ENCODE measurements around the gene DDX5.
"Not testable (repeated sequence)": the region's sequence is repeated elsewhere in the genome, so short reads cannot be mapped to it uniquely, and the experiment has no call there.

Gene DDX5

GRCh38 chr17:64491034-64491860 is 14.8 kb downstream of the DDX5 start:
- peak; percentile 46 to 70 for ATAC-seq

- no peak for ATAC-seq
These were observed 17.8 kb downstream of the DDX5 start for GRCh38 chr17:64488301-64488700.

- no peak for ATAC-seq
These were observed 21.7 kb downstream of the DDX5 start for GRCh38 chr17:64484380-64484779.

GRCh38 chr17:64480951-64481350 is 25.1 kb downstream of the DDX5 start:
- no peak for ATAC-seq

GRCh38 chr17:64477849-64478248 is 28.2 kb downstream of the DDX5 start:
- no peak for ATAC-seq

GRCh38 chr17:64472564-64472963 is 33.5 kb downstream of the DDX5 start:
- ATAC-seq: no peak

- no peak for ATAC-seq
These were observed 34.6 kb downstream of the DDX5 start for GRCh38 chr17:64471440-64471839.

- no peak for ATAC-seq
These were observed 35.5 kb downstream of the DDX5 start for GRCh38 chr17:64470625-64471024.

- ATAC-seq: not testable (repeated sequence)
These were observed 39.3 kb downstream of the DDX5 start for GRCh38 chr17:64466834-64467233.

- no peak for ATAC-seq
These were observed 39.9 kb downstream of the DDX5 start for GRCh38 chr17:64466019-64466735.

GRCh38 chr17:64461788-64462187 is 44.3 kb downstream of the DDX5 start:
- no peak for ATAC-seq

- no peak for ATAC-seq
These were observed 45.1 kb downstream of the DDX5 start for GRCh38 chr17:64460955-64461354.

- not testable (repeated sequence) for ATAC-seq
These were observed 46.3 kb downstream of the DDX5 start for GRCh38 chr17:64459818-64460217.

- no peak for ATAC-seq
These were observed 46.8 kb downstream of the DDX5 start for GRCh38 chr17:64459284-64459747.

GRCh38 chr17:64458756-64459155 is 47.3 kb downstream of the DDX5 start:
- ATAC-seq: no peak

GRCh38 chr17:64457156-64457555 is 48.9 kb downstream of the DDX5 start:
- ATAC-seq: no peak

GRCh38 chr17:64455993-64456885 is 49.9 kb downstream of the DDX5 start:
- no peak for ATAC-seq

GRCh38 chr17:64449545-64449944 is 56.5 kb downstream of the DDX5 start:
- ATAC-seq: no peak

GRCh38 chr17:64448665-64449512 is 57.2 kb downstream of the DDX5 start, which contains the start of gene MILR1:
Gene MILR1, plus strand, starts transcription at chr17:64449115. Its CDS starts 54 bp downstream, at chr17:64449169.
- no peak for ATAC-seq
